ENCODE results near the gene SQSTM1.

The SQSTM1 gene

DNA sequence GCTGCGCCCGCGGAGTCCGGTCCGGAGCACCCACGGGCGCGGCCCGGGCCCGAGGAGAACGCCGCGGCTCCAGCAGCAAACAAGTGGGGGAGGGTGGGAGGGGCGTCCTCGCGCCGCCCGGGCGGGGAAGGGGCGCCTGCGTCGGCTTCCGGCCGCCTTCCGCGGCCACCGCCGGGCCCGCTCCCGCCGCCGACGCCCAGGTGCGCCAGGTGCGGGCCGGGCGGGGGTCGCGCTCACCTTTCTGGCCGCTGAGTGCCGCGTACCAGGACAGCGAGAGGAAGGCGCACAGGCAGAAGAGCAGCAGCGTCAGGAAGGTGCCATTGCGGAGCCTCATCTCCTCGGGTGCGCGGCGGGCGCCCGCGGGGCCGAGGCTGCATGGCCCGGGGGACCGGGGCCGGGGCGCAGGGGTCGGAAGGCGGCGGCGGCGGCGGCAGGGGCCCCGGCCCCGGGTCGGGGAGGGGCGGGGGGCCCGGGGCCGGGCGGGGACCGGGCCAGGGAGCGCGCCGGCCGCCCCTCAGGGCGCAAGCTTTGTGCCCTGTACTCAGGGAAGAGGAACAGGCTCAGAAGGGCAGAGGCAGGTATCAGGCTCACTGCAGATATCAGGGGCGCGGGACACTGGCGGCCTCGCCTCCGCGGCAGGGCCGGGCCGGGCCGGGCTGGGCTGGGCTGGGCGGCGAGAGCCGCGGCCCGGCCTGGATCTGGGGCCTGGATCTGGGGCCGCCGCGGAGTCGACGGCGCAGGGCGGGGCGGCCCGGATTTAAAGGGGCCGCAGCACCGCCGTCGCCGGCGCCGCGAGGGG, 14.3 kb upstream of the SQSTM1 start, which contains the start of gene MGAT4B:
Gene MGAT4B, minus strand, starts transcription at position 617 of the 799 bp plus-strand sequence. Its CDS starts 283 bp downstream, at position 334.
- DNase-seq: peak; percentile 30

DNA sequence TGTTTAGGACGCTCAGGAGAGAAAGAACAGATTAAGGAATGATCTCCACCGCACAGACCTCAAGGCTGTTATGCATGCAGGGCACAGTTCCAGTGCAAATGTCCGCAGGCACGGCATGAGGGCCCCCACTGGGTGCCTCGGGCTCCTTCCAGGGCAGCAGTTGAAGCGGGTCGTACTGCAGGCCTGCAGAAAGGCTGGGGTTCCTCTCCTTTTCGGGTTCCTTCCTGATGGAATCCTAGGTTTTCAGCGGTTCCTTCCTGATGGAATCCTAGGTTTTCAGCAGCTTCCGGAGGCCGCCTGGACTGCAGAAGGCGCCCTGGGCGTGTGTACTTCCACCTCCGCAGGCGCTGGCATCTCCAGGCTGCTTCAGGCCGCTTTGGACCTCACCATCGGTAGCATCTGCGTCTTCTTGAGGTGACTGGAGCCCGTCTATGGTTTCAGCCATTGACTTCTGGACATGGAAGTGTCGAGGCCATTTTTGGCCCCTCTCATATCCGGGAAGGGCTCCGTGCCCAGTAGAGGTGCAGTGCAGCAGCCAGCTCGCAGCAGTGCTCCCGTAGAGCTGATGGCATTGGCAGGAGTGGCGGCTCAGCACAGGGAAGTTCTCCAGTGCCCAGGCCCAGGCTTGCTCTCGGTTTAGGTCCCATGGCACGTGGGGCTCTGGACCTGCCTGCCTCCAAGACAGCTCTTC, 8.4 kb upstream of the SQSTM1 start:
- DNase-seq: no peak

DNA sequence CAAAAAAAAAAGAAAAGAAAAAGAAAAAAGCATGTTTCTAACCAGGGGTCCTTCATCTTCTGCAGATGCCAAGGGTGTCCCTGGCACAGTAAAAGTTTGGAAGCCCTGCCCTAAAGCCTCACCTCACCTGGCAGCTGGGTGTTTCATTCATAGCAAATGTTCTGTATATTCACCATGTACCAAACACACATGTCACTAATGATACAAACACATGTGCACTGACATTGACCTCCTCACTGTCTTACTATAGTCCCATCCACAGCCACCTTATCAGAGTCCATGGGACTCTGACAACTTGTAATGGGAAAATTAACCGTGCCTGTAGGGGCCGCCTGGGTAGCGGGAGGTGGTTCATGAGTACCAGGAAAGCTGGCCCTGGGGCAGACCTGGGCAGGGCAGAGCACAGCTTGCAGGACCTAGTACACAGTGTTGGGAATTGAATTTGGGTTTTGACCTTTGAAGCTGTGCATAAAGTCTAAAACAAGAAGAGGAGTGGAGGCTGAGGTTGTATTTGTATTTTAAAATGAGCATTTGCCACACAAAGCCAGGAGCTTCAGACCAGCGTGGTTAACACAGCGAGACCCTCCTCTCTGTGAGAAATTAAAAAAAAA, 7.6 kb upstream of the SQSTM1 start:
- DNase-seq: no peak

DNA sequence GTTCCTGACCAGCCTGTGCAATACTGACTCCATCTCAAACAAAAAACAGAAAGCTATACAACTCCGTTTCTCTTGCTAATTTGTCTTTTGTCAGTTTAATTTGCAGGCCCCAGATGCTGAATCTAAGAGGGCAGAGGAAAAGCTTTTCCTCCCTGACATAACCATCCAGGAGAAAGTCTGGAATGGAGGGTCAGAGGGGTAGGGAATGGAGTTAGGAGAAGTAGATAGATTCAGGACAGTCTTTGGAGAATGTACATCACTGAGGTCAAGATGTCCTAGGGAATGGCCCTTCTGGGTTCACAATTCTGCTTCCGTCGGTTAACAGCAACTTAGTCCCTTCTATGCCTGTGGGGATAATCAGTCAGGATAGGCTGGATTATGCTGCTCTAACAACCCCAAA, 6.6 kb upstream of the SQSTM1 start:
- no peak for DNase-seq

DNA sequence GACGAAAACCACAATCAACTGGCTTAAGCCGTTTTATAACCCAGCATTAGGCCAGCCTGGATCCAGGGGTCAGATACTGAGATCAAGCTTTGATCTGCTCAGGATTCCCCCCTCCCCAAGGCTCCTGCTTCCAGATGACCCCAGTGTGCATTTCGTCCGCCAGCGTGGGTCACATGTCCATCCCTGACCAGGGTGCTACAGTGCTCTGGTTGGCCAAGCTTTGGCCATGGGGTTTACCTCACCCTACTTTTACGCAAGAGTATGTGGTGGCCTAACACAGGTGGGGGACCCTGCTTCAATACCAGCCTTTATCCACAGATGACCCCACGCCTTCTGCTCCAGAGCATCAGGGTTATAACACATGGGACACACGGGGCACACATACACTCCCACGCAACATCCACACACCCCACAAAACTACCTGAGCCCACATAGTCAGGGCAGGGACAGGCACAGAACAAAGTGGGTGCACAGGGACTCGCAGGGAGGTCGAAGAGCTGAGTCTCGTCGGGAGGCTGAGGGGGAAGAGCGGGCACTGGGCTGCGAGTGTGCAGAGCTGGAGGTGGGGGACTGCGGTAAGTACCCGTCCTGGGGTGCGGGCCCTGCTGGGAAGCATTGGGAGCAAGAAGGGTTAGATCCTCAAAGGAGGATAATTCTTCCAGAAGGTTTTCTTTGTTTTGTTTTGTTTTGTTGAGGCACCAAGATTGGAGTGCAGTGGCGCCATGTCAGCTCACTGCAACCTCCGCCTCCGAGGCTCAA, 5.0 kb upstream of the SQSTM1 start:
- DNase-seq: no peak

DNA sequence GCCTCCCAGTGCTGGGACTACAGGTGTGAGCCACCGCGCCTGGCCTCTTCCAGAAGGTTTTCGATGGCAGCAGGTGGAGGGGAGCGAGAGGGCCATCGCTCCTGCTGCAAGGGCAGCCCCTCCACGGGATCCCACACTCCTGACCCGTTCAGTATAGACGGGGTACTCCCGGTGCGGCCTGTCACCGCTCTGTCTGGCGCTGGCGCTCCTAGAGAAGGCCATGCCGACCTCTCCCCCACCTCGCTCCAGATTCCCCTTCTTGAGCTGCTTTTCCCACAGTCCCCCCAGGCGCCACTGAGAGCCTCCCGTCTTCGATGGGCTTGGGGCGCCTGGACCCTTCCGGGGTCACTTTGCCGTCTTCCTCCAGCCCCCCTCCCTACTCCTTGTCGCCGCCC, 4.3 kb upstream of the SQSTM1 start:
- DNase-seq: no peak

DNA sequence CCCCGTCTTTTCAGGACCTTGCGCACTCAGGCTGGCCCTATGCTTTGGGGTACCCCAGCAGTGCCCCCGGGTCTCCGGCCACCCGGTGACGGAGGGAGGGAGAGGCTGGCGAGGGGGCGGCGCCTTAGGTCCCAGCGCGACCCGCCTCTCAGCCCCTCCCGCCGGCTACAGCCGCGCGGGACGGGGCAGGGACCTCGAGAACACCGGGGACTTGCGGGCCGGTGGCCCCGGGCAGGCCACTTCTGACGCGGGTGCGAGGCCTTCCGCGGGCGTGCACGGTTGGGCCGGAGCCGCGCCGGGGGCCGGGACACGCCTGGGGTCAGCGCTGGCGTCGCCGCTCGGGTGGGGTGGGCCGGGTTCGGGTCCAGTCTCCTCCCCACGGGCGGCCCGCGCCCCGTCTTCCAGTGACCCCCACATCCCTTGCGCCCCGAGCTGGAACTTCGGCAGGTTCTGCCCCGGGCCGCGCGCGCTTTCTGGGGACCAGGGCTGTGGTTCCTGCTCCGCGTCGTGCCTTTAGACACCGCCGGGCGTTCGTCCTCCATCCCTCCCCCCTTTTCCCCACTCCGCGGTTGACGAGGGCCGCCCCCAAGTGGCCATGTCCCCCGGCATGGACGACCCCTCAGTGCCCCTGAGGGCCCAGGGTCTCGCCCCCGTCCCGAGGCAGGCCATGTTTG, 3.8 kb upstream of the SQSTM1 start:
- DNase-seq: no peak

DNA sequence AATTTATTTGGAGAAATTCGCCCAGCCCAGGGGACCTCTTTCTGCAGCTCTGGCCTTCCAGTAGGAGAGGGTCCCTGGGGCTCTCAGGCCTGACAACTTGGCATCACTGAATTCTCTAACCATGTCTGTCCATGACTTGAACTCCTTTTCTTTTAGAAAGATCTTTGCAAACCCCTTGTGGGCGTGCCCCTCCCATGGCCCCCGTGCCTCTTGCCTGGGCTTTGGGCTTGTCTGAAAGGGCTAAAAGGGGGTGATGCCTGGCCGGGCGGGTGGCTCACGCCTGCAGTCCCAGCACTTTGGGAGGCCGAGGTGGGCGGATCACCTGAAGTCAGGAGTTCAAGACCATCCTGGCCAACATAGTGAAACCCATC, 3.2 kb upstream of the SQSTM1 start:
- DNase-seq: no peak

DNA sequence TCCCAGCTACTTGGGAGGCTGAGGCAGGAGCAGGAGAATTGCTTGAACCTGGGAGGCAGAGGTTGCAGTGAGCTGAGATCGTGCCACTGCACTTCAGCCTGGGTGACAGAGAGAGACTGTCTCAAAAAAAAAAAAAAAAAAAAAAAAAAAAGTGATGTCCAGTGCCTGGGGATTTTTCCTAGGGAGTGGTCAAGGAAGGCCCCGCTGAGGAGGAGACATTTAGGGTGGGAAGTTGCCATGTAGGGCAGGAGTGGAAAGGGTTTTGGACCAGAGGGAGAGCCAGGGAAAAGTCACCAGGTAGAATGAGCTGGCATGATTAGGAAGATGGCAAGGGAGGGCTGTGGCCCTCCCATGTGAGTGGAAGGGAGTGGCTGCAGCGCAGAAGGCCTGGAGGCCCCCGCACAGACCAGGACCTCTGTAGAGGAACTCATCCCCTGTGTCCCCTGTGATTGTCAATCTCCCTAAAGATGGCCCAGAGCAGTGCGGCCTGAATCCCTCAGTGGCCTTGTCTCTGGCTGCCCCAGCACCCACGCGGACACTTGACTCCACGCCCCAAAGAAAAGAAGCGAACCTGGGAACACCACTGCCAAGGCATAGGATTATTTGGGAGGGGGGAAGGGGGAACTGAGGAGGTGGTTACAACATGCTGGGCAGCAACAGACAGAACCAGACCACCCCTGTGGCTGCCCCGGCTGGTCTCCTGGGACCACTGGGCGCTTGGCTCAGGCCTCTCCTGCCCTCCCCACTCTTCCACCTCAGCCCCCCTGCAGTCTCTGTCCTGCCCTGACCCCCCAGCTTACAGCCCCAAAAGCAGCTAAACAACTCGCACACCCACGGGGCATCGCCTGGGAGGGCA, 2.6 kb upstream of the SQSTM1 start:
- no peak for DNase-seq

DNA sequence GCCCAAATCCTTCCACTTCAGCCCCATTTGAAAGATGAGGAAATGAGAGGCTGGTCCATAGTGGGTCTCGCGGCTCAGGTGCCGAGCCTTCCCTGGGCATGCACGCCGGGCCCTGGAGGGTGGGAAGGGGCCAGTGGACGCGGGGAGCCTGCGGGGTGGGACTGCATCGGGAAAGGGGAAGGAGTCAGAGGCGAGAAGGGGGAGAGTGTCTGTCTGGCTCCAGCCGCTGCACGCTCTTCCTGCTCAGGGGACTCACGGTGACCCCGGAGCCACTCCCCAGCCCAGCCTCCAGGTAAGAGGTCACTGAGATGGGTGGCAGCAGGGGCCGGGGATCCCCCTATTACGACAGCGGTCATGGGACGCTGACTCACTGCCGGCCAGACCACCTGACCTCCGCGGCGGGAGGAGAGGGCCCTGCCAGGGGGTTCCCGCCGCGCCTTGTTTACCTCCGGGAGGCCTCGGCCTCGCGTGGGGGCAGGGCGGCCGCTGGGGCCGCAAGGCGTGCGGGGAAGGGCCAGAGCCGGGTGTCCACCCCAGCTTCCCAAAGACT, 1.9 kb upstream of the SQSTM1 start:
- peak; percentile 13 for DNase-seq

DNA sequence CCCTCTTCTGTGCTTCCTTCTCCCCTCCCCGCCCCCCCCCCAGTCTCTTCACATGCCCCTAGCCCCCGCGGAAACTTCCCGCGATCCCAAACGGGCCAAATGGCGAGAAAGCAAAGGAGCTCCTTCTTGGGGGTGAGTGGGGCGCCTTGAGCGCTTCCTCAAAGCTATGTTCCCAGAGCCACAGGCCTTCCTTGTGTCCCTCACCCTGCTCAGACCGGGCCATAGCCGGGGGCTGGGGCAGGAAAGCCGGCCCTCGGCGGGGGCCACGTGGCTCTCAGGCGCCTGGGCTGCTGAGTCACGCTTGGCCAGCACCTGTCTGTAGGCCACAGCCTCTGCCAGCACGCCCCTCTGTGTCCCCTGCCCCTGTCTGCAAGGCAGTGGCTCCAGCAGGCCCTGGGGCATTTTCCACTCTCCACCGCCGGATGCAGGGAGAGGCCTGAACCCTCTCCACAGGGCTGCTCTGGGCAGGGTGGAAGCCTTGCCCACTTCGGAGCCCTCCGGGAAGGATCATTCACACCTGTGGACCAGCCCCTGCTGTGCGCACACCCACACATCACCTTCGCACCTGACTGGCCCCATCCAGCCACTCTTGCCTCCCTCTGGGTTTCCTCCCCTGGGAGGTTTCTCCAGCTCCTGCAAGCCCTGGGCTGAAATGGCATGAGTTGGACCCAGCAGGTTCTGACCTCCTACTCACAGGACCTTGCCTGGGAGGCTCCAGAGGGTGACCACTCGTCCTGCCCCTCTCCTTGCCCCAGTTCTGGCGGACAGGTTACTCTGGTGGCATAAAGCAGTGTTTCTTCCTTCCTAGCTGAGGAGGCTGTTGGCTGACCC, 1.2 kb upstream of the SQSTM1 start:
- no peak for DNase-seq

DNA sequence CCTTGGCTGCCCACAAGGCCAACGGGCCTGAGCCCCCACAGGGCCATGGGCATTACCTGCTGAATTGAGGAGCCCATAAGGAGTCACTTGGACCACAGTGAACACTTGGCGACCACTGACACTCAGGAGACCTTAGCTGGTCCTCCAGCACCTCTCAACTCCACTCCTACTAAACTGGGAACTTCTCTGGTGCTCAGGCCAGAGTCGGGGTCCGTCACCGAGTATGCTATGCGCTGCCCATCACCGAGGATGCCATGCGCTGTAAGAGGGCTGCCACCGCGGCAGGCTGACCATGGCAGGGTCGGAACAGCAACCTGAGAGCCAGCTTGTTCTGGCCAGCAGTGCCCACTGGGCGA, 600 bp upstream of the SQSTM1 start:
- DNase-seq: no peak

DNA sequence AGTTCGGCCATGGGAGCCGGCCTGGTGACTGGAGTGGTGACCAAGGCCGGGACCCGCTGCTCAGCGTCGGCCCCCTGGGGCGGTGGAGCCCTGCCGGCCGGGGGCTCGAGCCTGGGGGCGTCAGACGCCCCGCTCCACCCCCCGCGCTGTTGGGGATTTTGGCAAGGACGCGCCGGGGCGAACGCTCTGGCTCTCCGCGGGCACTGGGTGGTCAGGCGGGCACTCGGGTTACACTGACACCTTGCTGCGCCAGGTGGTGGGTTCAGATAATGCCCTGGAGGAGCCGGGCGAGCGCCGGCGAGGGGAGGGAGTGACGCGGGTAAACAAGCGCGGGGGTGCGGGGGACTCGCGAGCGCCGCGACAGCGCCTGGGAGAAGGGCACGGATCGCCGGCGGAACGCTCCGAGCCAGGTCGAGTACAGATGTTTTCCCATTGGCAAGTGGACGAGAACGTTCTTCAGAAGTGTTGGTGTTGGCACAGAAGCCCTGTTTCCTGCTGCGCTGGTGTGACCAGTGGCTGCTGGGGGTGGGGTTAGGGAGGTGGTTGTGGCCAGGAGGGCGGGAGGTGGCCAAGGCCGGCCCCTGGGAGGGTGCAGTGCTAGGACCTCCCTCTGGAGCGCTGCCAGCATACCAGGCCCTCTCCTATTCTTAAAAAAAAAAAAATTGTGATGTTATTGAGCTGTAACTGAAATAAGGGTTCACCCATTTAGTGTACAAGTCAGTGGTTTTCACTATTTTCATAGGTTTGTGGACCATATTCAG, 773 bp downstream of the SQSTM1 start:
- peak; percentile 41 for DNase-seq

DNA sequence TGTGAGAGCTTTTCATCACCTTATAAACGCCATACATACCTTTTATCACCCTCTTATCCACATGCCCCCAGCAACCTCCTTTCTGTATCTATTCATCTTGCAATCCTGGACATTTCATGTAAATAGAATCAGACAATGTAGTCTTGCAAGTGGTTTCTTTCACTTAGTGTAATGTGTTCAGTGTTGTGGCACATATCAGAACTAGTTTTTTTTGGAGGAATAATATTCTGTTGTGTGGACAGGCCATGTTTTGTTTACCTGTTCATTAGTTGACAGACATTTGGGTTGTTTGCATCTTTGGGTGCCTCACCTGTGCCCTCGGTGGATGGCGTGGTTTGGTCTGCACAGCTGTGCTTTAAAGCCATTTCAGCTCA, 1.3 kb downstream of the SQSTM1 start:
- DNase-seq: no peak

DNA sequence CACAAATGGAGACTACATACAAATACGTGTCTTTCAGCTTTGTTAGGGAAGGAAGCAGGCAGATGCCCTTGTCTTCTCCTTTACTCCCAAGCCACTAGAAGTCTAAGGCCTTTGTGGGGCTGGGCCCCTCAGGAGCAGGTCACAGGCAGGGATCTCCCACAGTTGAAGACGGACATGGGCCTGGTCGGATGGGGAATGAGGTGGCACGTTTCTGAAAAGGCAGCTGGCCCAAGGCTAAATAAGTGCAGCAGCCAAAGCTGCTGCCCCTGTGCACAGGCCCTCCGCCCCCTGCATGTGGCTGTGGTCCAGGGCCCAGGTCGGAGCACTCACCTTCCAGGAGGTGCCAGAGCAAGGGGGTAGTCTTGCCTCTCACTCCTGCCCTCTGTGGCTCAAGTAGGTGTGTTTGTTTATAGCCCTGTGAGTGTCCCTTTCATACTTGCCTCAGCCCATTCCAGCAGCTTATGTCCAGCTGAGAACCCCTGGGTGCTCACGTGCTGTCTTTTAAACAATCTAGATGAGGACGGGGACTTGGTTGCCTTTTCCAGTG, 1.8 kb downstream of the SQSTM1 start:
- DNase-seq: no peak

DNA sequence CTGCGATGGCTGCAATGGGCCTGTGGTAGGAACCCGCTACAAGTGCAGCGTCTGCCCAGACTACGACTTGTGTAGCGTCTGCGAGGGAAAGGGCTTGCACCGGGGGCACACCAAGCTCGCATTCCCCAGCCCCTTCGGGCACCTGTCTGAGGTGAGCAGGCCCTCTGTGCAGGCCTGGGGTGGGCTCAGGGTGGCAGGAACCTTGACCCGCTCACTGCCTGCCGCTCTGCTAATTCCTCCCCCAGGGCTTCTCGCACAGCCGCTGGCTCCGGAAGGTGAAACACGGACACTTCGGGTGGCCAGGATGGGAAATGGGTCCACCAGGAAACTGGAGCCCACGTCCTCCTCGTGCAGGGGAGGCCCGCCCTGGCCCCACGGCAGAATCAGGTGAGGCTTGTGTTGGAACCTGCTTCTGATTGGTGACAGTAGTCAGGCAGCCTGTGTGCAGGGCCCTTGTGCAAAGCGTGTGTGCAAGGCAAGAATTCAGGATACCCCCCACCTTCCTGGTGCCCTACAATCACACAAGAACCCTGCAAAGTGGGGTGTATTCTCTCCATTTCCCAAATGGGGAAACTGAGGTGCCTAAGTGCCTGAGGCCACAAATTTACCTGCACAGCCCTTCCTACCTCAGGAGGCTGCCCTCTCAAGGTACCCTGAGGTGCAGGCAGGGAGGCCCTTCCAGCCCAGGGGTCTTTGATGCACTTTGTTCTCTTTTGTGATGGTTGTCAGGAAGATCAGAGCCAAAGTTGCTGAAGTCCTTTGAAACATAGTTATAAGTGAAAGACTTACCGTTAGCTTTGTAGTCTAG, 3.4 kb downstream of the SQSTM1 start:
- no peak for DNase-seq

DNA sequence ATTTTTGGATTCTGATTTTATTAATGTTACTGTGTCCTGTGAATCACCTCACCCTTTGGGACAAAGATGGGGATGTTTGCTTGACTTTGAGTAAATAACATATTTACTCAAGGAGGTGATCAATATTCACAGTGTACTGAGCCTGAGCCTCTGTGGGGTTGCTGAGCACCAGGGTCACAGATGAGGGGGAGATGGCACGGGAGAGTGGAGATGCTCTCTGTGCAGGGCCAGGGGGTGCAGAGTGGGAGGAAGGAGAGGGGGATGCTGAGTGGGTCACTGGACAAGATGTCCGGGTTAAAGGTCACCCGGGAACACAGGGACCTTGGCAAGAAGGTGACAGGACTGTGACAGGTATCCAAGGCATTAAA, 4.0 kb downstream of the SQSTM1 start:
- no peak for DNase-seq

DNA sequence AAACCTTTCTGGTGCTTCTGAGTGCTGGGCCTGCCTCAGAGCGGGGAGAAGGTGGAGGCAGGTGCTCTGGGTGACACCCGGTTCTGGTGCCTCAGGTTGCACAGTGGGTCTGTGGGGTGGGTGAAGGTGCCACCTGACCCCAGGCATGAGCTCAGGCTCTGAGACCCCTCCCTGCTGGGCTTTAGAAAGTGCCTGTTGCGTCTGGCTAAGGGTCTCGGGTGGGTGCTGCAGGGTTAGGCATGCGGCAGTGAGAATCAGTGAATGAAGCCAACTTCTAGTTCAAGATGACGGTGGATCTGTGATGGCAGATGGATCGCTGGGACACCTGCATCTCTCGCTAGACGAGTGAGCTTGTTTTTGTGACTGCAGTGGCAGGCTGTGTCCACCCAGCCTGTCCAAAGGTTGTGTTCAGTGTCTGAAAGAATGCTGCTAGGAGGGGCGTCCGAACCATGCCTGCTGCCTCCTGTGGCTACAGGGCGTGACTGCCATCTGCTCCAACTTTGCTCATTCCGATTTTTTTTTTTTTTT, 5.0 kb downstream of the SQSTM1 start:
- DNase-seq: no peak

DNA sequence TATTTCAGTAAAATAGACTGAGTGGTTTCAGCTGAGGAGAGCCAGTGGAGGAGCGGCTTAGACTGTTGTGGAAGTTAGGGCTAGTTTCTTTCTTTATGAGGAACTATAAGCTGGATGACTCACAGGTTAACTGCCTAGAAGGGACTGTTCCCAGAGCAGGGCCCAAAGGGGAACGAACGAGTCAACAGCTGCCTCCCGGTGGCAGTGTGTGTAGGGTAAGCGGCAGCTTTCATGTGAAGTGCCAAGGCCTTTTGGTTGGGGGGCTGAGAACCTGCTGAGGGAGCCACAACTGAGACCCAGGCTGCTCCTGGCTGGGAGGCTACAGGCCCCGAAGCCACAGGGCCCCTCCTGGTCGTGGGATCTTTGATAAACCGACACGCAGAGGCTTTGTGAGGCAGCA, 7.0 kb downstream of the SQSTM1 start:
- no peak for DNase-seq
